Stomach (tissue), 9 donors: ENCODE results near the gene TTLL1. TPM values are rescaled to one million over a fixed set of nuclear protein-coding genes. Genes with fewer than 3 reads are reported as not detected.

Source experiments
- DNase-seq, 2 donors: peaks; one replicate each; pipeline versions ENCODE4 v3.0.0 to v3.0.0-alpha.2; 2013 to 2019
- H3K27ac ChIP-seq, 5 donors: fragments of 200-600 bp in 4 of 5; sonication (generic) in 4 of 5; one replicate each; pipeline ENCODE4 v1.5.1; 2013 to 2019; ENCODE audit warnings: mild to moderate bottlenecking in 1 of 5, moderate library complexity in 1 of 5
- H3K27me3 ChIP-seq, 3 donors: fragments of 200-600 bp; sonication (generic); one replicate each; pipeline ENCODE4 v1.5.1; 2017 to 2019; ENCODE audit warnings: mixed run types in 1 of 3
- H3K36me3 ChIP-seq, 4 donors: fragments of 200-600 bp; sonication (generic); 1 replicate in 3 of 4; 2 replicates in 1 of 4; pipeline ENCODE4 v1.5.1; 2016 to 2019
- H3K4me1 ChIP-seq, 4 donors: fragments of 200-600 bp; sonication (generic); one replicate each; pipeline ENCODE4 v1.5.1; 2016 to 2019
- H3K4me3 ChIP-seq, 4 donors: fragments of 200-600 bp; sonication (generic) in 3 of 4; one replicate each; pipeline ENCODE4 v1.5.1; 2016 to 2019; ENCODE audit warnings: mild to moderate bottlenecking in 1 of 4
- H3K9me3 ChIP-seq, 4 donors: fragments of 200-600 bp; sonication (generic); one replicate each; pipeline ENCODE4 v1.5.1; 2016 to 2019
- CTCF ChIP-seq, 7 experiments: fragments of 450-650 bp in 4 of 7; fragments of 200-600 bp in 3 of 7; sonication (generic) in 3 of 7; IDR thresholded peaks; one replicate each; pipeline ENCODE4 v1.5.1; 2016 to 2019; ENCODE audit warnings: antibody characterized with exemption in 7 of 7, control low read depth in 2 of 7, mild to moderate bottlenecking in 1 of 7
- EP300 ChIP-seq: sonication (generic); formaldehyde crosslinking; IDR thresholded peaks from one replicate; pipeline ENCODE4 v1.6.1; 2017; ENCODE audit warnings: antibody characterized with exemption
- POLR2A ChIP-seq, 4 donors: fragments of 450-650 bp; IDR thresholded peaks; one replicate each; pipeline ENCODE4 v1.6.1; 2016; ENCODE audit warnings: antibody characterized with exemption in 4 of 4, control low read depth in 2 of 4, mild to moderate bottlenecking in 1 of 4, moderate library complexity in 1 of 4
- POLR2AphosphoS5 ChIP-seq, 3 donors: sonication (generic); formaldehyde crosslinking; IDR thresholded peaks; one replicate each; pipeline ENCODE4 v1.6.1; 2016; ENCODE audit warnings: antibody characterized with exemption in 3 of 3
- WGBS, 5 donors: extraction: QIAGEN DNeasy Blood & Tissue Kit in 3 of 5; methylation state at CpG; one replicate each; pipeline versions ENCODE4 v1.1.5 to v1.1.7; 2013 to 2018; 5-methylcytosine and 5-hydroxymethylcytosine counted together
- intact Hi-C: fragments of 100-400 bp; cut with DNase I; formaldehyde crosslinking; loops from one replicate; pipeline ENCODE4 v1.15.1; 2023; ENCODE audit warnings: low total_unique reads
- polyA plus RNA-seq, 3 donors: library from polyadenylated mRNA; stranded (reverse); fragments of 200-250 nt; gene quantifications; one replicate each; pipeline ENCODE4 v1.2.3, GENCODE V29; 2013
- total RNA-seq, 5 donors: library from RNA; depleted of rRNA; stranded (reverse); fragments of >200 nt; gene quantifications; one replicate each; pipeline versions ENCODE4 v1.1.0 to v1.2.3, GENCODE V29; 2014 to 2016
- donor health status: healthy with polysubstance abuse.
- donor health status: Bipolar disorder and iron deficiency.
- donor health status: healthy.

Gene TTLL1
- total and polyA plus RNA-seq, 8 donors = 3.3 to 16.3 (median 4.8) TPM; not detected in 2

DNA sequence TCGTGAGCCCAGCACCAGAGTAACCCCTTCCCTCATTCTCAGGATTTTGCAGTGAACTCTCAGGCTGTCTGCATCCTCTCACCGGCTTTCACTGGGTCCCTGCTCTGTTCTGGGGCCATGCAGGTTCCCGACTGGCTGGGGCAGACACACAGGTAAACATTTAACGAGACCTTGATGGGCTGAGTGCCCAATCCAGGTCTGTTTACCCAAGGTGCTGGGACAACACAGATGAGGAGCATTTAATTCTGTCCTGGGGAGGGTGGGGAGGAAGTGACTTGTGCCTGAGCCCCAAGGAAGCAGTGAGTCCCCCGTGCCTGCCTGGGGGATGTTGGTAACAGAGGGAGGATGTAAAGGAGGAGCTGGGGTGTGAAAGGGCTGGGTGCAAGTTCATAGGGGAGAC is 25.8 kb upstream of the TTLL1 start:
- Histone ChIP-seq H3K27me3 (peaks cover 0 to 61% (median 16%) of the 10 kb centered on the region in 3 donors), H3K9me3 (no peaks in the 10 kb centered on the region), H3K27ac (peak overlapping the region; percentile 73 to 88 (median 82)), H3K4me1 (peaks cover 41 to 88% (median 81%) of the 10 kb centered on the region in 4 donors), H3K4me3 (peak overlapping the region in 1 of 4 donors; percentile 27), H3K36me3 (no peaks in the 10 kb centered on the region)
- intact Hi-C loops = no loop called here
- WGBS, 5 donors = 17 to 33% (median 24%) methylated on average over 5 of the region's 5 CpGs
- TF ChIP-seq POLR2AphosphoS5 (IDR thresholded peaks at IDR 0.05) (peak in 2 of 3 donors; percentile 33 to 51), CTCF (IDR thresholded peaks at IDR 0.05) (no peak)
- DNase-seq = peak; percentile 76 to 90

DNA sequence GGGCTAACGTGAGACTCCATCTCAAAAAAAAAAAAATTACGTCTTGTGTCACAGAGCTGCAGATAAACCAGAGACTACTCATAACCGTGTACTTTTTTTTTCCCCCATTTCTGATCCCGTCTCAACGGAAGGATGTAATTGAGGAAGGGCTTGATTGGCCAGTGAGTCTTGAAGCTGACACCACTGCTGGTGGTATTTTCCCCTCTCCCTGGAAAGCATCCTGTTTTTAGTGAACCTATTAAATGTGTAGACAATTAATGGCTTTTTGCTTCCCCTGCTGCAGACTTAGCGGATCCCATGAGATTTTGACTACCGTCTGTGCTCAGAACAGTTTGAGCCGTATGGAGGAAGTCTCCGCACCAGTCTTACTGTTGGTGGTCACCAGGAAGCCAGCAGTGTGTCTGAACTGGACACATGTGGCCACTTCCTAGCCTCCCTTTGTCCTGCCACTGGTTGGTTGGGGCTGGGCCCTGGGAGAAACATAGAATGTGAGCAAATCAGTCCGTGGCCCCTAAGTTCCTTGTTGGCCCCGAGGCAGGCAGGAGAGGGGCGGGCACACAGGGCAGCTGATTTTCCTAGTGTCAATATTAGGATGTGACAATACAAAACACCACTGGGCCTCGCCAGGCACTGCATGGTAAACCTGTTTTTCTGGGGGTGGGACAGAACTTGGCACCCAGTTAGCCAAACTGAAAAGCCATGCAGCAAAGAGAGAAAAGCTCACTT is 24.5 kb upstream of the TTLL1 start:
- Histone ChIP-seq H3K27ac (peak overlapping the region; percentile 73 to 88 (median 82)), H3K36me3 (no peaks in the 10 kb centered on the region), H3K4me3 (peak overlapping the region in 1 of 4 donors; percentile 27), H3K4me1 (peaks cover 36 to 83% (median 77%) of the 10 kb centered on the region in 4 donors), H3K9me3 (no peaks in the 10 kb centered on the region), H3K27me3 (peaks cover 0 to 71% (median 16%) of the 10 kb centered on the region in 3 donors)
- peak; percentile 88 for DNase-seq
- TF ChIP-seq POLR2AphosphoS5 (IDR thresholded peaks at IDR 0.05) (peak in 1 of 3 donors; percentile 71), POLR2A (IDR thresholded peaks at IDR 0.05) (no peak)
- 18 to 43% (median 24%) methylated on average over 7 to 13 of the region's 13 CpGs for WGBS, 5 donors
- intact Hi-C loops = no loop called here

GRCh38 chr22:43110927-43111623 is 21.9 kb upstream of the TTLL1 start:
- WGBS, 5 donors = 1 to 14% (median 2%) methylated on average over 13 to 86 of the region's 86 CpGs
- Histone ChIP-seq H3K27me3 (peaks cover 0 to 66% (median 16%) of the 10 kb centered on the region in 3 donors), H3K9me3 (no peaks in the 10 kb centered on the region), H3K4me1 (peaks cover 28 to 65% (median 62%) of the 10 kb centered on the region in 4 donors), H3K4me3 (peak overlapping the region; percentile 57 to 76 (median 66)), H3K27ac (peak overlapping the region; percentile 80 to 92 (median 86)), H3K36me3 (no peaks in the 10 kb centered on the region)
- intact Hi-C loops = no loop called here
- DNase-seq = peak; percentile 76 to 85
- TF ChIP-seq POLR2AphosphoS5 (IDR thresholded peaks at IDR 0.05) = peak in 2 of 3 donors; percentile 15 to 40
- peak in 1 of 7 experiments; percentile 7 for TF ChIP-seq CTCF (IDR thresholded peaks at IDR 0.05)
- TF ChIP-seq POLR2A (IDR thresholded peaks at IDR 0.05) = no peak

- H3K4me3 ChIP-seq = peak within 1 kb of the TSS; percentile 57 to 76 (median 66)
- H3K9me3 ChIP-seq = no peaks in the 10 kb centered on the region
- 0 to 1% (median 0%) methylated on average over 17 to 49 of the region's 49 CpGs for WGBS, 5 donors
- peaks cover 0 to 65% (median 16%) of the 10 kb centered on the region in 3 donors for H3K27me3 ChIP-seq
- peak; percentile 68 to 78 for DNase-seq
- H3K4me1 ChIP-seq = peaks cover 23 to 59% (median 57%) of the 10 kb centered on the region in 4 donors
- TF ChIP-seq POLR2AphosphoS5 (IDR thresholded peaks at IDR 0.05) (peak in 2 of 3 donors; percentile 30 to 56), CTCF (IDR thresholded peaks at IDR 0.05) (peak in 1 of 7 experiments; percentile 9), EP300 (no peak), POLR2A (IDR thresholded peaks at IDR 0.05) (peak in 1 of 4 donors; percentile 31)
- peak within 1 kb of the TSS; percentile 80 to 92 (median 86) for H3K27ac ChIP-seq
- no peaks in the 10 kb centered on the region for H3K36me3 ChIP-seq
- intact Hi-C loops = no loop called here
These were observed 21.3 kb upstream of the TTLL1 start, which contains the start of gene BIK for GRCh38 chr22:43110444-43110926. Gene BIK, plus strand, starts transcription at chr22:43110750. Its CDS starts 13,273 bp downstream, at chr22:43124023.
